NT2/D1 (cell line): Measurements from ENCODE around the gene UBE2C.
A peak's percentile ranks its signal among the peaks of the same experiment; 100 is the strongest.

Experiments used
- DNase-seq: peaks from one replicate; pipeline ENCODE4 v3.0.0-alpha.2; 2011; ENCODE audit warnings: low read depth, low spot score
- H3K27me3 ChIP-seq: 2 replicates; pipeline ENCODE4 v1.6.0; 2011; ENCODE audit warnings: mild to moderate bottlenecking; ENCODE audit not compliant: insufficient read length, insufficient read depth
- H3K36me3 ChIP-seq: 2 replicates; pipeline ENCODE4 v1.6.1; 2011; ENCODE audit warnings: mild to moderate bottlenecking, low read length, mixed read lengths; ENCODE audit not compliant: insufficient read depth, insufficient read length
- H3K4me1 ChIP-seq: 2 replicates; pipeline ENCODE4 v1.5.1; 2011; ENCODE audit not compliant: insufficient read depth, insufficient read length
- H3K4me3 ChIP-seq: 2 replicates; pipeline ENCODE4 v1.5.1; 2011; ENCODE audit warnings: low read depth; ENCODE audit not compliant: insufficient read length
- H3K9ac ChIP-seq: 2 replicates; pipeline ENCODE4 v1.6.0; 2011; ENCODE audit warnings: low read depth; ENCODE audit not compliant: insufficient read length
- H3K9me3 ChIP-seq: 2 replicates; pipeline ENCODE4 v1.5.1; 2011; ENCODE audit warnings: mild to moderate bottlenecking, low read length; ENCODE audit not compliant: insufficient read depth
- SUZ12 ChIP-seq: IDR thresholded peaks from 2 replicates; pipeline ENCODE4 v1.6.1; 2011; ENCODE audit not compliant: insufficient read length, insufficient read depth; ENCODE audit errors: extremely low read depth
- YY1 ChIP-seq: IDR thresholded peaks from 2 replicates; pipeline ENCODE4 v1.6.1; 2011; ENCODE audit not compliant: insufficient read length, insufficient read depth
- ZNF274 ChIP-seq: IDR thresholded peaks from 2 replicates; pipeline ENCODE4 v1.6.1; 2011; ENCODE audit warnings: mild to moderate bottlenecking, low read depth, low read length

The UBE2C gene

GRCh38 chr20:45857114-45857881 is 44.9 kb downstream of the UBE2C start, which contains the start of the genes ACOT8 and ZSWIM3:
TSS of gene ACOT8 (minus strand) at chr20:45857392. CDS start at chr20:45857315, 77 bp downstream.
TSS of gene ZSWIM3 (plus strand) at chr20:45857614. CDS start at chr20:45857826, 212 bp downstream.
- Histone ChIP-seq H3K4me1 (peaks cover 12% of the 10 kb centered on the region), H3K9me3 (no peaks in the 10 kb centered on the region), H3K36me3 (peaks cover 18% of the 10 kb centered on the region), H3K27me3 (no peaks in the 10 kb centered on the region), H3K4me3 (peak within 1 kb of the TSS; percentile 85), H3K9ac (peak within 1 kb of the TSS; percentile 91)
- peak; percentile 100 for DNase-seq
- TF ChIP-seq YY1 (no peak), SUZ12 (no peak), ZNF274 (no peak)

- DNase-seq, result no peak
- H3K4me3 ChIP-seq, result peak overlapping the region; percentile 85
- H3K36me3 ChIP-seq, result peaks cover 18% of the 10 kb centered on the region
- no peaks in the 10 kb centered on the region for H3K27me3 ChIP-seq
- peak overlapping the region; percentile 66 for H3K9ac ChIP-seq
- H3K4me1 ChIP-seq, result peaks cover 12% of the 10 kb centered on the region
- no peak for TF ChIP-seq SUZ12
- no peak for TF ChIP-seq ZNF274
- TF ChIP-seq YY1, result no peak
- H3K9me3 ChIP-seq, result no peaks in the 10 kb centered on the region
Measured at GRCh38 chr20:45857882-45858216, 45.4 kb downstream of the UBE2C start.

GRCh38 chr20:45859916-45860315 is 47.5 kb downstream of the UBE2C start:
- no peak for TF ChIP-seq SUZ12
- no peak for TF ChIP-seq YY1
- H3K4me3 ChIP-seq, result no peak overlapping the region
- peaks cover 6% of the 10 kb centered on the region for H3K4me1 ChIP-seq
- no peaks in the 10 kb centered on the region for H3K9me3 ChIP-seq
- H3K9ac ChIP-seq, result no peak overlapping the region
- DNase-seq, result no peak
- H3K36me3 ChIP-seq, result peaks cover 8% of the 10 kb centered on the region
- no peaks in the 10 kb centered on the region for H3K27me3 ChIP-seq

- Histone ChIP-seq H3K9ac (no peak overlapping the region), H3K36me3 (peaks cover 4% of the 10 kb centered on the region), H3K4me3 (no peak overlapping the region), H3K9me3 (no peaks in the 10 kb centered on the region), H3K4me1 (peaks cover 3% of the 10 kb centered on the region), H3K27me3 (no peaks in the 10 kb centered on the region)
- TF ChIP-seq YY1, result no peak
- no peak for TF ChIP-seq SUZ12
- TF ChIP-seq ZNF274, result no peak
- DNase-seq, result no peak
Measured at GRCh38 chr20:45860560-45861220, 48.2 kb downstream of the UBE2C start.

GRCh38 chr20:45861221-45862075 is 49.0 kb downstream of the UBE2C start:
- Histone ChIP-seq H3K4me1 (peaks cover 3% of the 10 kb centered on the region), H3K9me3 (no peaks in the 10 kb centered on the region)
- TF ChIP-seq YY1, result no peak
- TF ChIP-seq ZNF274, result no peak
- no peak for TF ChIP-seq SUZ12

GRCh38 chr20:45863543-45864470 is 51.4 kb downstream of the UBE2C start:
- Histone ChIP-seq H3K9ac (no peak overlapping the region), H3K27me3 (no peaks in the 10 kb centered on the region), H3K9me3 (no peaks in the 10 kb centered on the region), H3K4me3 (no peak overlapping the region), H3K36me3 (no peaks in the 10 kb centered on the region), H3K4me1 (no peaks in the 10 kb centered on the region)
- TF ChIP-seq SUZ12, result no peak
- TF ChIP-seq ZNF274, result no peak
- TF ChIP-seq YY1, result no peak
- no peak for DNase-seq

More at GRCh38 chr20:45861221-45862075, 49.0 kb downstream of the UBE2C start:
- no peak overlapping the region for H3K4me3 ChIP-seq
- no peaks in the 10 kb centered on the region for H3K36me3 ChIP-seq
- no peak for DNase-seq
- no peak overlapping the region for H3K9ac ChIP-seq
- no peaks in the 10 kb centered on the region for H3K27me3 ChIP-seq
